WI38 (cell line): ENCODE measurements around the gene BBS2.

ENCODE experiments used
- H3K4me3 ChIP-seq: 2 replicates; pipeline ENCODE4 v1.5.1; 2011; ENCODE audit warnings: low read depth, mild to moderate bottlenecking, control low read depth, low read length
- TF ChIP-seq, protein P1 (sequence below): IDR thresholded peaks from 2 replicates; pipeline ENCODE4 v1.5.1; 2012; ENCODE audit warnings: low read depth, mild to moderate bottlenecking, control low read depth, low read length

The BBS2 gene

DNA sequence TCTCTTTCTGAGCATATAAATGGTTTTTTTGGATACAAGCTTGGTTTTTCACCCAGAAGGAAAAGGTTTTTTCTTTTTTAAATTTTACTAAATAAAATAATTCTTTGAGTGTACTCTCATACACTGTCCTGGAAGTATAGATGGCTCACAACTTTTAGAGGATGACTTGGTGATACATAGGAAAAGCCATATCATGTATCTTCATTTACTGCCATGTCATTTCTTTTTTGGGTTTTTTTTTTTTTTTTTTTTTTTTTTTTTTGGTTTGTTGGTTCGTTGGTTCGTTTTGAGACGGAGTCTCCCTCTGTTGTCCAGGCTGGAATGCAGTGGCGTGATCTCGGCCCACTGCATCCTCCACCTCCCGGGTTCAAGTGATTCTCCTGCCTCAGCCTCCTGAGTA, 56.7 kb downstream of the BBS2 start:
- TF ChIP-seq, protein P1, sequence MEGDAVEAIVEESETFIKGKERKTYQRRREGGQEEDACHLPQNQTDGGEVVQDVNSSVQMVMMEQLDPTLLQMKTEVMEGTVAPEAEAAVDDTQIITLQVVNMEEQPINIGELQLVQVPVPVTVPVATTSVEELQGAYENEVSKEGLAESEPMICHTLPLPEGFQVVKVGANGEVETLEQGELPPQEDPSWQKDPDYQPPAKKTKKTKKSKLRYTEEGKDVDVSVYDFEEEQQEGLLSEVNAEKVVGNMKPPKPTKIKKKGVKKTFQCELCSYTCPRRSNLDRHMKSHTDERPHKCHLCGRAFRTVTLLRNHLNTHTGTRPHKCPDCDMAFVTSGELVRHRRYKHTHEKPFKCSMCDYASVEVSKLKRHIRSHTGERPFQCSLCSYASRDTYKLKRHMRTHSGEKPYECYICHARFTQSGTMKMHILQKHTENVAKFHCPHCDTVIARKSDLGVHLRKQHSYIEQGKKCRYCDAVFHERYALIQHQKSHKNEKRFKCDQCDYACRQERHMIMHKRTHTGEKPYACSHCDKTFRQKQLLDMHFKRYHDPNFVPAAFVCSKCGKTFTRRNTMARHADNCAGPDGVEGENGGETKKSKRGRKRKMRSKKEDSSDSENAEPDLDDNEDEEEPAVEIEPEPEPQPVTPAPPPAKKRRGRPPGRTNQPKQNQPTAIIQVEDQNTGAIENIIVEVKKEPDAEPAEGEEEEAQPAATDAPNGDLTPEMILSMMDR: no peak
- H3K4me3 ChIP-seq: no peak overlapping the region

DNA sequence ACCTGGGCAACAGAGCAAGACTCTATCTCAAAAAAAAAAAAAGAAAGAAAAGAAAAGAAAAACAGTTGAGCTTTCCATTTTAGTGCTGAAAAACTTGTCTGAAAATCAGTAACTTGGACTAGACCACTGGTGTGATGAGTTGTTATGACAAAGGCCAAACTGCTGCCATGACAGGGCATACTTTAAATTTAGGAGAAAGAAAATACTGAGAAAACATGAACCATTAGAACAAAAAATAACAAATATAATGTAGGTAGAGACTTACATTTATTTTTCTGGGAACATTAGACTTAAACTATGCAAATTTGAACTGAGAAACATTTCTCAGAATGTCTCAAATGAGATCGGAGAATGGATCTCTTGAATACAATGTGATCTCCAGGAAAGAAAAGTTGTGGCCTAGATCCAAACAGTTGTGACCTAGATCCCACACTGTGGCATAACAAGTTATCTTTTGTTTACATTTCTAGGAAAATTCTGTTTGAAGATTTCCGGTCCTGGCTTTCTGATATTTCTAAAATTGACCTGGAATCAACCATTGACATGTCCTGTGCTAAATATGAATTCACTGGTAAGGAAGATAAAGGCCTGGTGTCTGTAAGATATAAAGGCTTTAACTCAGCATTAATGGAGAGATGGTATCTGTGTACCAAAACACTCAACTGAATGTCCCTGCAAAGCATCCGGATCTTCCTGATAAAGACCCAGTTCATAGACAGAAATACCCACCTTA, 57.6 kb downstream of the BBS2 start:
- H3K4me3 ChIP-seq: no peak overlapping the region
- TF ChIP-seq, protein P1: no peak

DNA sequence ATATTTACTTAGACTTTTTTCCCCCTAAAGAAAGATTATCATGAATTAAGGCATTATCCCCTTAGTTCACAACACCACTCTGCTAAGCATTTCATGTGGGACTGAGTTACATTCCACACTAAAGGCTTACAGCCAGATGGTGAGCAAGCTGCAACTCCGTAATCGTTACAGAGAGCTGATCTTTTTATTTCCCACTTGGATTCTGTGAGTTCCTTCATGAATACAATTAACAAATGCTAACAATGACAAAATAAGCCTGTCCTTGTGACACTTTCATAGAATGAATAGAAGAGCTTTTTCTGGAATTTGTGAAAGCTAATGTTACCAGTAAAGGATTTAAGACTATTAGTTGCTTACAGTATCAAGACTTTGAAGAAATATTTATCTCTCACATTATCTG, 59.7 kb downstream of the BBS2 start:
- TF ChIP-seq, protein P1: no peak

DNA sequence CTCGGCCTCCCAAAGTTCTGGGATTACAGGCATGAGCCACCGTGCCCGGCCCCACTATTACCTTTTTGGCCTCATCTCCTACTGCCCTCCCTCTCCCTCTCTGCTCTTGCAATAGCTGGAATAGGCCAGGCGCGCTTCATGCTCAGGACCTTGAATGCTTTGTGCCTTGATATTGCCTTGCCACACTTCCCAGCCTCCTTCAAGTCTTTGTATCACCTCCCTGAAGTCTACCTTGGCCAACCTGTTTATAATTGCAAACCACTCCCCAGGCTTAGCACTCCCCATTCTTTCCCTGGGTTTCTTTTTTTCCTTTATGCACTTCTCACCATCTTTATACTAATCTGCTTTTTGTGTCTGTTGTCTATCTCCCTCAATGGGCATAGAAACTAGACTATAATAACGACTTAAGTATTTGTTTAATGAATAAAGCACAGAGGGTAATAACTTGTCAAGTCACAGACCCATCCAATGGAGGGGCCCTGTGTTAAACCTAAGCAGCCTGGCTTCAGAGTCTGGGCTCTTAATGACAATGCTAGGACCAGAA, 61.8 kb downstream of the BBS2 start:
- TF ChIP-seq, protein P1: no peak
- H3K4me3 ChIP-seq: no peak overlapping the region

More for the DNA sequence above, 59.7 kb downstream of the BBS2 start:
- H3K4me3 ChIP-seq: no peak overlapping the region

DNA sequence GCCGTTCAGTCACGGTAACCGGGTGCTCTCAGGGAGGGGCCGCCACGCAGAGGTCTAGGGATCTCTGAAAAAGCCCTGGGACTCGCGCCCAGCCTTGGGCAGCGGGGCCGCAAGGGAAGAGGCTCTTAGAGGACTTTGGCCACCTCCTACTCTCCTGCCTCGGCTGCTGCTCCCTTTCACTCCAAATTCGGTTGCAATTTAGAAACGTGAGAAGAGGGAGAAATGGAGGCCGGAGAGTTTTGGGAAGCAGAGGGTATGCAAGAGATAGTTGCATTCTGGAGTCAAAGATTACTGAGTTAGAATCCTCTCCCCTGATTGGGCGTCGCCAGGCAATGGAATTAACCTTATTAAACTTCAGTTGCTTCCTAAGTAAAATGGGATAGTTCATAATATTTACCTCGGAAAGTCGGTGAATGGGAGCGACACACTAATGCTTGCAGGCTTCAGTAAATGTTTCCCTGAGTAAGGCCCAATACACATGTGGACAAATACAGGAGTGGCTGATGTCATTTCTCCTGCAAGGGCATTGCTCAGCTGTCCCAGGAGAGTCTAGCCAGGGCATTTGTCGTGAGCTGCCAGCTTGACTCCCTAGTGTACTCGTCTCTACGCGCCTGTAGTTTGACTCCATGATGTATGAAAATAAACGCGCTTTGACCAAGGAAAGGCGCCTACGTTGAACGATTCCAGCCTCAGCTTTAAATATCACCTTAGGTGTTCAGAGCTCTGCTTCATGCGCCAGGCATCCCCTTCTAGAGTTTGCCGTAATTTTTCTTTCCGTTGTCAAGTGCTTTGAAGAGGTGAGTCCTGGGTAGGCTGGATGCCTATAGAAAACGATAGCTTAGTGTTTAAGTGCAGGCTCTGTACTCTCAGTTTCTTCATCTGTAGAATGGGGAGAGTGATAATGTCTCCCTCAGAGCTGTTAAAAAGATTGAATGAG, 67.8 kb downstream of the BBS2 start:
- TF ChIP-seq, protein P1: no peak
- H3K4me3 ChIP-seq: peak overlapping the region; percentile 88

DNA sequence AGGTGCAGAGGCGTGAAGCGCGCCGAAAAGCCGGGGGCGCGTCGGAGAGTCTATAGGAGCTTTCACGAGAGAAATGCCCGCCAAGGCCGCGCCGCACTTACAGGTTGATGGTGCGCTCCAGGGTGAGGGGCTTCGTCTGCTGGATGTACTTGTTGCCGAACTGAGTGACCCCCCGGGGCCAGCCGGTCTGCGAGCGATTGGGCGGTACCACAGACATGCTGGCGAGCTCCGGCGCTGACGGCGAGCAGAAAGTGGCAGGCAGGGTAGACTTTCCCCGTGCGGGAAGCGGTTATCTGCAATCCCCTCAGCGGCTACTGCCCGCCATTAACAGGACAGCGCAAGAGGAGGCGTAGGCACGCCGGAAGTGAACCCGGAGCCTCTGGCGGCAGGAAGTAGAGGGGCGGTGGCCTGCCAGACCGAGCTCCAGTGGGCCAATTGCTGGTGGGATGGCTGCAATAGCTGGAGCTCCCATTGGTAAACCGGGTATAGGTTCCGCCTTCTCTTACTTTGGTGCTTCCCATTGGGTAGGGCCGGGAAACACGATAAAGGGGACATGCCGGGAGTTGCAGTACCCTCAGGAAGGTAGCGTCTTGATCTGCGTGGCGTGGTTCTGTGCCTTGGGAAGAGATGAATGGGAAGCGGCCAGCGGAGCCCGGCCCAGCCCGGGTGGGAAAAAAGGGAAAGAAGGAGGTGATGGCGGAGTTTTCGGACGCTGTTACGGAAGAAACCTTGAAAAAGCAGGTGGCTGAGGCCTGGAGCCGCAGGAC, 68.7 kb downstream of the BBS2 start, which contains the start of the genes NUDT21 and OGFOD1:
NUDT21 (minus strand) TSS at position 347 of the 767 bp plus-strand sequence; CDS start at position 217, 130 bp downstream.
OGFOD1 (plus strand) TSS at position 569 of the 767 bp plus-strand sequence; CDS start at position 628, 59 bp downstream.
- H3K4me3 ChIP-seq: peak within 1 kb of the TSS; percentile 88
- TF ChIP-seq, protein P1: no peak
